G401 (cell line): ENCODE results near the gene RSAD1. TPM values are rescaled to one million over a fixed set of nuclear protein-coding genes. Genes with fewer than 3 reads are reported as not detected.
"Not testable (repeated sequence)": the region's sequence is repeated elsewhere in the genome, so short reads cannot be mapped to it uniquely, and the experiment has no call there.

Experiments
- DNase-seq: peaks from one replicate; pipeline ENCODE4 v3.0.0-alpha.2; 2015; ENCODE audit warnings: low spot score
- in situ Hi-C: cut with HindIII; loops from 2 replicates; pipeline ENCODE4 v1.10.0; 2016; ENCODE audit warnings: low sequenced_read_pairs, mixed read lengths
- total RNA-seq: library from RNA; depleted of rRNA; stranded (reverse); fragments of >200 nt; shearing (Covaris generic); gene quantifications from 2 replicates; pipeline ENCODE4 v1.2.3, GENCODE V29; 2014

Gene RSAD1
- total RNA-seq, 1 experiment from 2014 or later: 34.5 TPM

DNA sequence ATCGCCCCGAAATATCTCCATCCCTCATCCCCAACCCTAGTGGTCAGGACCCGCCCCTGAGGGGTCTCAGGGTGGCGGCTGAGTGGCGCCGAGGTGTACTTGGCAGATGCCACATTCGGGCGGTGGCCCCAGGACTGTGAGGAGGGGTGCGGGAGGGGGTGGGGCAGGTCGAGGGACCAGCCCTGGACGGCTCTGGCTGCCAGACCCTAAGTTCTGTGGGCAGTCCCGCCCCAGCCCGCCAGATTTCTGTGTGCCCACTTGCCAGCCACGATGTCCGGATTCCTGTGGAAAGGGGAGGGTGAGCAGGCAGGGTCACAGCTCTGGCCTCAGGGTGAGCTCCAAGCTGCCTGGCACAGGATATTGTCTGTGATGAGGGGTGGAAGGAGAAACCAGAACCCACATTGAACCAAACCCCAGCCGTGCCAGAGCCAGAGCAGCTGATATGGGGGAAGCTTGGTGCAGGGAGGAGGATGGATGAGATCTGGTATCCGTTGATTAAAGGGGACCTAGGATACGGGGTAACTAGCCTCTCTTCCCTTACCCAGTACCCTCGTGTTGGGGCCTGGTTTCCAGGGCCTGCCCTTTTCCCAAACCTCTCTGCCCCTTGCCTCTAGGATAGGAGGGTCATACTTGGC, 8.9 kb upstream of the RSAD1 start:
- in situ Hi-C loops: loop anchor here (5.0 kb wide), 1 partner anchor 42 kb away; the partner anchor contains the start of gene ACSF2
- peak; percentile 22 for DNase-seq

DNA sequence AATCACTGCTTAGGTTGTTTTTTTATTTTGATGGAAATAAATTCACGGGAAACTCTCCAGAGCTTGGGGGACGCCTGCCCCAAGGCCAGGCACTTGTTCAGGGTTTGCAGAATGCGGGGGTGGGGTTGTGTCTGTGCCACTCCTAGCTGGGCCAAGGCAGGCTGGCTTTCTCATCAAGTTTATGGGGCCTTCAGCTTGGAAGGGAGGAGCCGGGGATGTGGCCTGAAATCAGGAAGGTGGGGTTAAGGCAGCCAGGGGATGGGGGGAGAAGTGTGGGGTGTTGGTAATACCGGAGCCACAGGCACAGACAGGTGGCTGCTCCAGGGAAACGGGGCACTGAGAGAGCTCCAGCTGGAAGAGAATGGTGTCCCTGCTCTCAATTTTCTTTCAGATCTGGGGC, 8.2 kb upstream of the RSAD1 start:
- peak; percentile 79 for DNase-seq
- in situ Hi-C loops: loop anchor here (5.0 kb wide), 1 partner anchor 43 kb away; the partner anchor contains the start of gene ACSF2

DNA sequence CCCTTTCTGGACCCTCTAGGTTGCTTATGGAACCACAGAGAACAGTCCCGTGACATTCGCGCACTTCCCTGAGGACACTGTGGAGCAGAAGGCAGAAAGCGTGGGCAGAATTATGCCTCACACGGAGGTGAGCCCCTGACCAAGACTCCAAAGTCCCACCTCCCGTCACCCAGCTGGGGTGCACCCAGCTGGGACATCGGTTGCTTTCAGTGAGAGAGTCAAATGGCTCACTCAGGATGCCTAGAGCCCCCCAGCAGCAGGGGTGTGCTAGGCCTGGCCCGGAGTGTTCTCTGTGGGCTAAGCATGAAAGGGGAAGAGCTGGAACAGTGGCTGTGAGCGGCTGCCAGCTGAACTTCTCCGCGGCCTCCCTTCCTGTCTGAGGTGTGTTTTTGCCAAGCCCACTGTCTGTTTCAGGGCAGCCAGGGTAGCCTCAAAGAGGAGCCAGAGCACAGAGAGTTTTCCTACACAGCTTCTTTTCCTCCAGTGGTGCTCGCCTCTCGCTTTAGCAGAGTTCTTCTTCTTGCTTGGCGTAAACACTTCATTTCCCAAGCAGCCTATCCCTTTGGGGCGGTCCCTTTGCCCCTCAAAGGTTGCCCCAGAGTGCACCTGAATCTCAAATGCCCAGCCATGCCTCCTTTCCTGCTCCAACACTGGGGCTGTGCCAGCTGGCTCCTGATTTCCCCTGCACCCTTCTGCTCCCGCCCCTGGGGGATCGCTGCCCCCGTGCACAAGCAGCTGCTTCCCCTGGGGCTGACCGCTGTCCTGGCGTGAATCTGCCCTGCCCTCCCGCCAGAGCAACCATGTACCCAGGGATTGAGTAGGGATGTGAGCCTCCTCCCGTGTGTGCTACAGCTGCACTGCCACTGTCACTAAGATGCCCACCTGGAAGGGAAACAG, 7.4 kb upstream of the RSAD1 start:
- DNase-seq: peak; percentile 40
- in situ Hi-C loops: loop anchor here (5.0 kb wide), 1 partner anchor 44 kb away; the partner anchor contains the start of gene ACSF2

DNA sequence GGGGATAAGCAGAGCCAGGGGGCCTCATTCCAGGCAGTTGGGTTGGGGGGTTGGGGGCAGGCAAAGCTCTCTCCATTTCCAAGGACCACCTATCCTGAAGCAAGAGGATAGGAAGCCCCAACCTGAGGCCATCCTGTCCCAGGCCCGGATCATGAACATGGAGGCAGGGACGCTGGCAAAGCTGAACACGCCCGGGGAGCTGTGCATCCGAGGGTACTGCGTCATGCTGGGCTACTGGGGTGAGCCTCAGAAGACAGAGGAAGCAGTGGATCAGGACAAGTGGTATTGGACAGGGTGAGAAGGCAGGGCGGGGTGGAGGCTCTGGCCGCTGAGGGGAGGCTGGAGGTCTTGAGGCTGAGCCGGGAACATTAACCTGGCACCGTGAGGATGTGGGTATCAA, 6.4 kb upstream of the RSAD1 start:
- DNase-seq: no peak
- in situ Hi-C loops: loop anchor here (5.0 kb wide), 1 partner anchor 45 kb away; the partner anchor contains the start of gene ACSF2

DNA sequence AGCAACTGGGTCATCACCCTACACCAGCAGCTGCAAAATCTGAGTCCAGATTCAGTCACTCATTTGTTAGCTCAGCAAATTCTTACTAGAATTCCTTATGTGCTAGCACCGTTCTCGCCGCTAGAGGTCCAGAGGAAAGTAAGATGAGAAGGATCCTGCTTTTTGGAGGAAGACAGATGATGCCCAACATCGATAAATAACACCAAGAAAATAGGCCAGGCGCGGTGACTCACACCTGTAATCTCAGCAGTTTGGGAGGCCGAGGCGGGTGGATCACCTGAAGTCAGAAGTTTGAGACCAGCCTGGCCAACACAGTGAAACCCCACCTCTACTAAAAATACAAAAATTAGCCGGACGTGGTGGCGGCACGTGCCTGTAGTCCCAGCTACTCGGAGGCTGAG, 5.9 kb upstream of the RSAD1 start:
- peak; percentile 58 for DNase-seq
- in situ Hi-C loops: loop anchor here (5.0 kb wide), 1 partner anchor 45 kb away; the partner anchor contains the start of gene ACSF2

DNA sequence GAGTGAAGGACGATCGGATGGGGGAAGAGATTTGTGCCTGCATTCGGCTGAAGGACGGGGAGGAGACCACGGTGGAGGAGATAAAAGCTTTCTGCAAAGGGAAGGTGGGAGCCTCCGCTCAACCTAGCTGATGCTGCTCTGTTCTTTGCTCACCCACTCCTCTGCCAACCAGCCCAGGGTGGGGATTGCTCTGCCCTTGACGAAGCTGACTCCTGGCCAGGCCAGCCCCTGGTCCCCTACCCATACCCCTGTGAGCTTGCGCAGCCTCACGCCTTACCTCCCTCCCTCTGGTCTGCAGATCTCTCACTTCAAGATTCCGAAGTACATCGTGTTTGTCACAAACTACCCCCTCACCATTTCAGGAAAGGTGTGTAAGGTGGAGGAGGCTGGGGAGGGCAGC, 4.8 kb upstream of the RSAD1 start:
- in situ Hi-C loops: loop anchor here (5.0 kb wide), 1 partner anchor 47 kb away; the partner anchor contains the start of gene ACSF2
- peak; percentile 10 for DNase-seq

DNA sequence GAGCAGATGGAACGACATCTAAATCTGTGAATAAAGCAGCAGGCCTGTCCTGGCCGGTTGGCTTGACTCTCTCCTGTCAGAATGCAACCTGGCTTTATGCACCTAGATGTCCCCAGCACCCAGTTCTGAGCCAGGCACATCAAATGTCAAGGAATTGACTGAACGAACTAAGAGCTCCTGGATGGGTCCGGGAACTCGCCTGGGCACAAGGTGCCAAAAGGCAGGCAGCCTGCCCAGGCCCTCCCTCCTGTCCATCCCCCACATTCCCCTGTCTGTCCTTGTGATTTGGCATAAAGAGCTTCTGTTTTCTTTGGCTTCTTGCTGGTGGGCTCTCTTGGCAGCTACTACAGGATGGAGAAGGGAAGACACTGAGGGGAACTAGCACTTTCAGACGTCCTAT, 4.1 kb upstream of the RSAD1 start:
- peak; percentile 47 for DNase-seq
- in situ Hi-C loops: loop anchor here (5.0 kb wide), 1 partner anchor 47 kb away; the partner anchor contains the start of gene ACSF2

DNA sequence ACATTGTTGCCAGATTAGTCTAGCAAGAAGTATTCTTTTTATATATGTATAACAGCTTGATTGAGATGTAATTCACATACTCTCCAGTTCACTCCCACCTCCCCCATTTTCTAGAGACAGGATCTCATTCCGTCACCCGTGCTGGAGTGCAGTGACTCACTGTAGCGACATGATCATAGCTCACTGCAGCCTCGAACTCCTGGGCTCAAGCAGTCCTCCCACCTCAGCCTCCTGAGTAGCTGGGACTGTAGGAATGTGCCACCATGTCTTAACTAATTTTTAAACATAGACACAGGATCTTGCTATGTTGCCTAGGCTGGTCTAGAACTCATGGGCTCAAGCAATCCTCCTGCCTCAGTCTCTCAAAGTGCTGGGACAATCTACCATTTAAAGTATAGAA, 3.3 kb upstream of the RSAD1 start:
- no peak for DNase-seq
- in situ Hi-C loops: no loop called here

DNA sequence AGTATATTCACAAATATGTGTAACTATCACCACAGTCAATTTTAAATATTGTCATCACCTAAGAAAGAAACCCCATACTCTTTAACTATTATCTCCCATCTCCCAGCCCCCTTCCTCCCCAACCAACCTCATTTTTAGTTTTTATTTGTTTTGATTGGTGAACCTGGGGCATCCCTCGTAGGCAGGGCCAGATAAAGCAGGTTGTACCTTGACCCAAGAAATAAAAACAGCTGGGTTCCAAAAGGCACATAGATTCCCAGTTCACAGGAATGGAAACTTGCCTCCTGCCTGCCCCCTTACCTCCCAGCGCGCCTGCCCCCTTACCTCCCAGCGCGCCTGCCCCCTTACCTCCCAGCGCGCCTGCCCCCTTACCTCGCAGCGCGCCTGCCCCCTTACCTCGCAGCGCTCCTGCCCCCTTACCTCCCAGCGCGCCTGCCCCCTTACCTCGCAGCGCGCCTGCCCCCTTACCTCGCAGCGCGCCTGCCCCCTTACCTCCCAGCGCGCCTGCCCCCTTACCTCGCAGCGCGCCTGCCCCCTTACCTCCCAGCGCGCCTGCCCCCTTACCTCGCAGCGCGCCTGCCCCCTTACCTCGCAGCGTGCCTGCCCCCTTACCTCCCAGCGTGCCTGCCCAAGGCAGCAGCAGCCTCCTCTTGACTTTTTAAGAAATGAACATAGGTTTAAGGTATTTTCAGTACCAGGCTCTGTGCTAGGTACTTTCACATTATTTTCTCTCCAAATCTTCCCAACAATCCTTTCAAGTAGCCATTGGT, 2.7 kb upstream of the RSAD1 start:
- DNase-seq: peak; percentile 15
- in situ Hi-C loops: not testable (repeated sequence)

DNA sequence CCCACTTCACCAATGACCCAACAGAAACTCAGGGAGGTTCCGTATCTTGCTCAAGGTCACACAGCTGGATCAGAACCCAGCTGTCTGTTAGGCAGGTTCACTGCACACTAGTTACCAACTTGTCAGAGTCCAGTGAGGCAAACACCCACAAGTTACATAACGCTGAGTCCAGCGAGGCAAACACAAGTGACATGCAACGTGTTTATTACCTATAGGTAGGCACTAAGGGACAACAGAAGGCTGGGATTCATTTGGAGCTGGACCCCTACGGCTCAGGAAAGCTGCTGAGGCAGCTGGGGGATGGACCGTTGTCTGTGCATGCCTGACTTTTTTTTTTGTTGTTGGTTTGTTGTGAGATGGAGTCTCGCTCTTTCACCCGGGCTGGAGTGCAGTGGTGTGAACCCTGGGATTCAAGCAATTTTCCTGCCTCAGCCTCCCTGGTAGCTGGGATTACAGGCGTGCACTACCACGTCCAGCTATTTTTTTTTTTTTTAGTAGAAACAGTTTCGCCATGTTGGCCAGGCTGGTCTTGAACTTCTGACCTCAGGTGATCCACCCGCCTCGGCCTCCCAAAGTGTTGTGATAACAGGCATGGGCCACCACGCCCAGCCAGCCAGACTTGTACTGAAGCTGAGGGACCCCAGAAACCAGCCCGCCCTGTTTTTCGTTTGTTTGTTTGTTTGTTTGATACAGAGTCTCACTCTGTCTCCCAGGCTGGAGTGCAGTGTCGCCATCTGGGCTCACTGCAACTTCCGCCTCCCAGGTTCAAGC, 1.9 kb upstream of the RSAD1 start:
- DNase-seq: peak; percentile 78
- in situ Hi-C loops: no loop called here

DNA sequence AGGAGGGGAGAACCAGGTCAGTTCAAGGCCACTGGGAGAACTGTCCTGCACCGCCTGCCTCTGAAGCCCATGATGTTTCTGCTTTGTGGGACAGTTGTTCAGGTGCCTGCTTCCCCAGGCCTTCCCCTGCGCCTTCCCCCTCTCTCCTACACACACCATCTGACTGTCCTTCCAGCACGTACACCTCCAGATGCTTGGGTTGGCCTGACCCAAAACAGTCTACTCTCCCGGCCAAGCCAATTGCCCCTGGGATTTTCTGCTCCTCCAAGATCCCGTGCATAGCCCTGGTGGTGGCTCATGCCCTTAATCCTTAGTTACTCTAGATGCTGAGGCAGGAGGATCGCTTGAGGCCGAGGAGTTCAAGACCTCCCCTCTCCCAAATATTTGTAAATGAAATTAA, 684 bp upstream of the RSAD1 start:
- no peak for DNase-seq
- in situ Hi-C loops: no loop called here

DNA sequence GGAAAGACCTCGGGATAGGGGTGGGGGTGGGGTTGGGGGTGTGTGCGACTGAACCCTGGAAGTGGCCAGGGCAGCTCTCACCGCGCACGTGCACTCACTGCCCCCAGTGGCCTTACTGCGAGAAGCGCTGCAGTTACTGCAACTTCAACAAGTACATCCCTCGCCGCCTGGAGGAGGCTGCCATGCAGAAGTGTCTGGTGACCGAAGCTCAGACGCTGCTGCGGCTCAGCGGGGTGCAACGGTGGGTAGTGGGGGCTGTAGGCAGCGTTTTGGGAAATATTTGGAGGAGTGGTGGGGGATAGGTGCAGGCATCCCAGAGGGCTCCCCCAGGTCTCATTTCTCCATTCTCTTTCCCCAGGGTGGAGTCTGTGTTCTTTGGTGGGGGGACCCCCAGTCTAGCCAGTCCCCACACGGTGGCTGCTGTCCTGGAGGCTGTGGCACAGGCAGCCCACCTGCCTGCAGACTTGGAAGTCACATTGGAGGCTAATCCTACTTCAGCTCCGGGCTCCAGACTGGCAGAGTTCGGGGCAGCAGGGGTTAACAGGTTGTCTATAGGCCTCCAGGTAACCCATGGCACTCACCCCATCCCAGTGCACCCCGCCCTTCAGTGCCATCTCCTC, 972 bp downstream of the RSAD1 start:
- peak; percentile 75 for DNase-seq
- in situ Hi-C loops: no loop called here

DNA sequence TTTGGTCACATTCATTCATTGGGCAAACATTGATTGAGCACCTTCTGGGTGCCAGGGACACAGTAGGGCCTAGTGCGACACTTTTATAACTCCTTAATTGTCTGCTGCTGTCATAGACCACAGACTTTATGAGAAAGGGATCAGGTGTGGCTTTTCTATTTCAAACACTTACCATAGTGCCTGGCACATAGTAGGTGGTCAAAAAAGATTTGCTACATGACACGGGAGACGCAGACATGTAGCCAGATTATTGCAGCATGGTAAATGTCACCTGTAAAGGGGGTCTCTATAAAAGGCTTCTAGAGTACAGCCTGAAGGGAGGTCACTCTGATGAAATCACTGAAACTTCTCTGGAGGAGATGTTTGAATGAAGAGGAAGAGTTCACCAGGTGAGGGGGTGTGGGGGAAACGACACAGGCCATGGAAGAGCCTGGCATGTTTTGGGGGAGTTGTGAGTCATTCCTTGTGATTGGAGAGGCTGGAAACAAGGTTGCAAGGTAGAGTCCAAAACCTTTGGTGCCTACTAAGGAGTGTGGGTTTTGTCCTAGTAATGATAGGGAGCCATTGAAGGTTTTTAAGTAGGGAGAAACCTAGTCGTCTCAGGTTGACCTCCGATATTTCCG, 1.6 kb downstream of the RSAD1 start:
- no peak for DNase-seq
- in situ Hi-C loops: no loop called here

DNA sequence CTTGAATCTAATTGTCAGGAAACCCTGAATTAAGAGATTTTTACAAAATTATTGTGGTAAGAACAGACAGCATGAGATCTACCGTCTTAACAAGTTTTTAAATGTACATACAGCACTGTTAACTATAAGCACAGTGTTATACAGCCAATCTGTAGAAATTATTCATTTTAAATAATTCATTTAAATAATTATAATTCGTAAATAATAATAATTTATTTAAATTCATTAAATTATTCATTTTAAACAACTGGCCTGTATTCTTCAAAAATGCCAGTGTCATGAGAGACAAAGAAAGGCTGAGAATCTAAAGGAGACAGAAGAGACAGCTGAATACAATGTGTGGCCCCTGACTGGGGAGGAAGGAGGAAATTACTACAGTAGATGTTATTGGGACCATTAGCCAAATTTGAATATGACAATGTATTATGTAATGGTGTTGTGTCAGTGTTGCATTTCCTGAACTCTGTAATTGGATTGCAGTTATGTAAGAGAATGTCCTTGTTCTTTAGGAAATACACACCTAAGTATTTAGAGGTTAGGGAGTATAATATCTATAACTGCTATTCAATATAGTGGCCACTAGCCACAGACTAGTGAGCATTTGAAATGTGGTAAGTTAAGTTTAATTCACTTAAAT, 2.3 kb downstream of the RSAD1 start:
- peak; percentile 36 for DNase-seq
- in situ Hi-C loops: no loop called here

DNA sequence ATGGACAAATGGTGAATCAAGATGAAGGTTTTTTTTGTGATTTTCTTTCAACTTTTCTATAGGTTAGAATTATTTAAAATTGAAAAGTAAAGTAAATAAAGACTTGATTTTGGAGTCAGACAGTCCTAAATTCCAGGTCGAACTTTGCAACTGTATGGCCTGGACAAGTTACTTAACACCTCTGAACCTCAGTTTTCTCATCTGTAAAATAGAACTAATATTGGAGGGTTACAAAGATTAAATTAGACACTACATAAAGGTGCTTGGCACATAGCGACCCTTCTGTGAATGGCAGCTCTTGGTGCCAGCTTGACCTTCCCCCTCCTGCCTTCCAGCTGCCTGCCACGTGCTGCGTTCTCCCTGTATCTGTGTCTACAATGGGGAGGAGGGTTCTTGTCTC, 3.0 kb downstream of the RSAD1 start:
- DNase-seq: no peak
- in situ Hi-C loops: no loop called here

DNA sequence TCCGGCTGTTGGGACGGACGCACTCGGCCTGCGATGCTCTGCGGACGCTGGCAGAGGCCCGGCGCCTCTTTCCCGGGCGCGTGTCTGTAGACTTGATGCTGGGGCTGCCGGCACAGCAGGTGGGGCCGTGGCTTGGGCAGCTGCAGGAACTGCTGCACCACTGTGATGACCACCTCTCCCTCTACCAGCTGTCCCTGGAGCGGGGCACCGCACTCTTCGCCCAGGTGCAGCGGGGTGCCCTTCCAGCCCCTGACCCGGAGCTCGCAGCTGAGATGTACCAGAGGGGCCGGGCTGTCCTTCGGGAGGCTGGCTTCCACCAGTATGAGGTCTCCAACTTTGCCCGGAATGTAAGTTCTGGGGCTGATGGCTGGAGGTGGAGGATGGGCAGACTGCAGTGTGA, 3.5 kb downstream of the RSAD1 start:
- peak; percentile 18 for DNase-seq
- in situ Hi-C loops: no loop called here

DNA sequence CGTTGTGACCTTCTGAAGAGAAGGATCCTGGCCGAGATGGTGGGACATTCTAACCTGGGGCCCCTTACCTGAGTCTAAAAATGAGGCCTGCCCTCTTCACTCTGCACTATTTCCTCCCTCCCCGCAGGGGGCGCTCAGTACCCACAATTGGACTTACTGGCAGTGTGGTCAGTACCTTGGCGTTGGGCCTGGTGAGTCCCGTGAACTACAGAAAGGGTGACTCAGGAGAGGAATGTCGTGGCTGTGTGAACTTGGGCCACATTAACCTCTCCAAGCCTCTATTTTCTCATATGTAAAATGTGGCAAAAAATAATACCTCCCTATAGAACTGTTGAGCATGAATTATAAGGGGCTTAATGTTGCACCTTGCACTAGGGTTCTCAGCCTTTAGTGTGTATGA, 3.9 kb downstream of the RSAD1 start:
- DNase-seq: peak; percentile 92
- in situ Hi-C loops: no loop called here
